Measurements from ENCODE around the gene GCSH.

DNA sequence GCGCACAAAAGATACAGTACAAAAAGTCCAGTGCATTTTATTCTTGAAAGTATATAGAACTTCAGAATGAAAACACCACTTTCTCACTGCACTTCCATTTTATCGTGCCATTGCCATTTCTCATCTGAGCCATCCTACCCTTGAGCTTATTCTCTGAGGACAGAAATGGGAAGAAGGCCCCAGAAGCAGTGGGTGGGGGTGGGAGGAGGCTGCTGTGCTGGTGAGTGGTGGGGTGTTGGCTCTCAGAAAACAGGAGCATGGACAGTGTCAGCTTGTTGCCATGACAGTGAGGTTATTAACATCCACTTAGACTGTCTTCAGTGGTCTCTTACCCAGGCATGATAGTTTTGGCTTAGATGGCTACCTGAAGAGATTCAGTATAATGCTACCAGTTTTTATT, 56.1 kb downstream of the GCSH start:
- TF ChIP-seq, protein P1, sequence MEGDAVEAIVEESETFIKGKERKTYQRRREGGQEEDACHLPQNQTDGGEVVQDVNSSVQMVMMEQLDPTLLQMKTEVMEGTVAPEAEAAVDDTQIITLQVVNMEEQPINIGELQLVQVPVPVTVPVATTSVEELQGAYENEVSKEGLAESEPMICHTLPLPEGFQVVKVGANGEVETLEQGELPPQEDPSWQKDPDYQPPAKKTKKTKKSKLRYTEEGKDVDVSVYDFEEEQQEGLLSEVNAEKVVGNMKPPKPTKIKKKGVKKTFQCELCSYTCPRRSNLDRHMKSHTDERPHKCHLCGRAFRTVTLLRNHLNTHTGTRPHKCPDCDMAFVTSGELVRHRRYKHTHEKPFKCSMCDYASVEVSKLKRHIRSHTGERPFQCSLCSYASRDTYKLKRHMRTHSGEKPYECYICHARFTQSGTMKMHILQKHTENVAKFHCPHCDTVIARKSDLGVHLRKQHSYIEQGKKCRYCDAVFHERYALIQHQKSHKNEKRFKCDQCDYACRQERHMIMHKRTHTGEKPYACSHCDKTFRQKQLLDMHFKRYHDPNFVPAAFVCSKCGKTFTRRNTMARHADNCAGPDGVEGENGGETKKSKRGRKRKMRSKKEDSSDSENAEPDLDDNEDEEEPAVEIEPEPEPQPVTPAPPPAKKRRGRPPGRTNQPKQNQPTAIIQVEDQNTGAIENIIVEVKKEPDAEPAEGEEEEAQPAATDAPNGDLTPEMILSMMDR (IDR thresholded peaks at IDR 0.05) = no peak
- no peak for TF ChIP-seq POLR2A (IDR thresholded peaks at IDR 0.05)
